H1 (cell line): ENCODE results near the gene BCL3. TPM values are rescaled to one million over a fixed set of nuclear protein-coding genes. Genes with fewer than 3 reads are reported as not detected.

Experiments
- BCL11A ChIP-seq, 2 experiments: IDR thresholded peaks; one replicate each; pipeline ENCODE4 v1.6.1; 2011; ENCODE audit warnings: low read depth in 2 of 2, low read length in 2 of 2, mild to moderate bottlenecking in 2 of 2
- CEBPB ChIP-seq: IDR thresholded peaks from 2 replicates; pipeline ENCODE4 v1.6.1; 2012; ENCODE audit warnings: low read depth, low read length
- E2F6 ChIP-seq: IDR thresholded peaks from 2 replicates; pipeline ENCODE4 v1.6.1; 2012; ENCODE audit warnings: inconsistent platforms
- RFX5 ChIP-seq: IDR thresholded peaks from 2 replicates; pipeline ENCODE4 v1.6.1; 2011; ENCODE audit warnings: low read depth, low read length, improper control_type of control experiment, borderline replicate concordance
- SRF ChIP-seq: IDR thresholded peaks from 2 replicates; pipeline ENCODE4 v1.6.1; 2011; ENCODE audit warnings: mild to moderate bottlenecking, low read depth, low read length, moderate library complexity
- TAF1 ChIP-seq: IDR thresholded peaks from 2 replicates; pipeline ENCODE4 v1.6.1; 2011; ENCODE audit warnings: mild to moderate bottlenecking, low read depth, low read length
- polyA plus RNA-seq, 7 experiments: library from polyadenylated mRNA; depleted of rRNA in 3 of 7; stranded (reverse) in 5 of 7; unstranded in 2 of 7; fragments of >200 nt in 5 of 7; fragments of 200-250 nt in 2 of 7; gene quantifications; 1 replicate in 5 of 7; 2 replicates in 1 of 7; 4 replicates in 1 of 7; pipeline versions ENCODE4 v1.2.1 to v1.2.3, GENCODE V29; 2011 to 2013; ENCODE audit warnings: missing spikeins in 2 of 7, mixed read lengths in 2 of 7
- total RNA-seq: library from RNA; stranded (reverse); fragmentation: NEBNext Ultra II Directional; extraction: Animal tissue kit (Norgen Biotek cat#: 25700); gene quantifications from 2 replicates; pipeline ENCODE4 v1.2.1, GENCODE V29; 2021
- TF ChIP-seq, protein P1 (sequence below): IDR thresholded peaks from 2 replicates; pipeline ENCODE4 v1.6.1; 2011; ENCODE audit warnings: low read depth, mild to moderate bottlenecking, low read length; ENCODE audit not compliant: insufficient read depth

BCL3 gene
- total and polyA plus RNA-seq, 2 of the 8 experiments (the other 6 are each of a cell fraction or from before 2014, with no cell fraction given) = 0.88 to 2.4 TPM

- TF ChIP-seq RFX5 = no peak
- no peak for TF ChIP-seq CEBPB
- no peak for TF ChIP-seq TAF1
- no peak for TF ChIP-seq BCL11A (IDR thresholded peaks at IDR 0.05; ENCODE audit: low read depth in 2 of 2, low read length in 2 of 2)
- no peak for TF ChIP-seq E2F6
- TF ChIP-seq, protein P1, sequence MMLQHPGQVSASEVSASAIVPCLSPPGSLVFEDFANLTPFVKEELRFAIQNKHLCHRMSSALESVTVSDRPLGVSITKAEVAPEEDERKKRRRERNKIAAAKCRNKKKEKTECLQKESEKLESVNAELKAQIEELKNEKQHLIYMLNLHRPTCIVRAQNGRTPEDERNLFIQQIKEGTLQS = no peak
- TF ChIP-seq SRF = no peak
These were observed at the start of gene BCL3 (continued) for GRCh38 chr19:44748426-44749254.
